Breast epithelium (tissue), 4 donors: ENCODE data around the gene ACVR2B. TPM values are rescaled to one million over a fixed set of nuclear protein-coding genes. Genes with fewer than 3 reads are reported as not detected.

Experiments
- DNase-seq, 2 donors: peaks; one replicate each; pipeline ENCODE4 v3.0.0-alpha.2; 2019; ENCODE audit warnings: low spot score in 2 of 2
- H3K27ac ChIP-seq, 2 donors: fragments of 200-600 bp; sonication (generic) in 1 of 2; one replicate each; pipeline ENCODE4 v1.5.1; 2016 to 2019; ENCODE audit warnings: mild to moderate bottlenecking in 1 of 2
- H3K27me3 ChIP-seq, 2 donors: fragments of 200-600 bp; sonication (generic) in 1 of 2; one replicate each; pipeline versions ENCODE4 v1.5.1 to v1.6.0; 2017 to 2019; ENCODE audit warnings: control low read depth in 1 of 2, mild to moderate bottlenecking in 1 of 2
- H3K36me3 ChIP-seq: fragments of 200-600 bp; one replicate; pipeline ENCODE4 v1.5.1; 2019
- H3K4me1 ChIP-seq, 2 donors: fragments of 200-600 bp; sonication (generic); one replicate each; pipeline ENCODE4 v1.5.1; 2016 to 2019; ENCODE audit warnings: control low read depth in 1 of 2
- H3K4me3 ChIP-seq, 3 donors: fragments of 200-600 bp; sonication (generic); 1 replicate in 2 of 3; 2 replicates in 1 of 3; pipeline ENCODE4 v1.5.1; 2016 to 2019; ENCODE audit warnings: mild to moderate bottlenecking in 3 of 3, moderate library complexity in 2 of 3
- H3K9me3 ChIP-seq, 2 donors: fragments of 200-600 bp; sonication (generic) in 1 of 2; one replicate each; pipeline ENCODE4 v1.5.1; 2016 to 2019; ENCODE audit warnings: control low read depth in 1 of 2
- CTCF ChIP-seq, 3 donors: fragments of 450-650 bp; IDR thresholded peaks; one replicate each; pipeline ENCODE4 v1.5.1; 2016 to 2017; ENCODE audit warnings: antibody characterized with exemption in 3 of 3, mild to moderate bottlenecking in 3 of 3, moderate library complexity in 3 of 3
- POLR2A ChIP-seq: fragments of 450-650 bp; IDR thresholded peaks from one replicate; pipeline ENCODE4 v1.6.1; 2016; ENCODE audit warnings: antibody characterized with exemption, mild to moderate bottlenecking, moderate library complexity
- POLR2AphosphoS5 ChIP-seq, 3 donors: sonication (generic); formaldehyde crosslinking; IDR thresholded peaks; one replicate each; pipeline ENCODE4 v1.6.1; 2017; ENCODE audit warnings: antibody characterized with exemption in 3 of 3
- intact Hi-C: fragments of 100-400 bp; cut with DNase I; formaldehyde crosslinking; loops from one replicate; pipeline ENCODE4 v1.15.1; 2023; ENCODE audit warnings: low total_unique reads
- total RNA-seq, 3 donors: library from RNA; depleted of rRNA; stranded (reverse); fragments of >200 nt; gene quantifications; one replicate each; pipeline ENCODE4 v1.1.0, GENCODE V29; 2016

Gene ACVR2B
- total RNA-seq, 3 donors from 2014 or later = 4.0 to 10.7 (median 10.2) TPM

DNA sequence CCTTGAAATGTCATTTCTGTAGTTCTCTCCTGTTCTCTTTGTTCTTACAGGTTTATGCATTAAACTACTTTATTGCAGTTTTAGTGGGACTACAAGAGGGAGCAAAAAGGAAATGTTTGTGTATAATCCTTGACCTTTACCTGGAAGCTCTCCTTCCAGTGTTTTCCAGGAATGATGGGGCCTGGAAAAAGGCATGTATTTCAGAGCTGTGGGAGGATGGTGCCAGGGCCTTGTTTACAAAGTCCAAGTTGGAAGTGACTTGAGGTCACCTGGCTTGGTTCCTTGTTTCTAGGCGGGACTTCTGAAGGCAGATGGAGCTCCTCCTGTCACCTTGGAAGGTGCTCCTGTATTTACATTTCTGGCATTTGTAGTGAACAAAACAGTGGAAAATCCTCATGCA is 15.1 kb downstream of the ACVR2B start:
- Histone ChIP-seq H3K4me1 (peaks cover 0 to 7% of the 10 kb centered on the region in 2 donors), H3K36me3 (no peaks in the 10 kb centered on the region), H3K27ac (no peak overlapping the region), H3K27me3 (no peaks in the 10 kb centered on the region), H3K9me3 (peaks cover 0 to 9% of the 10 kb centered on the region in 2 donors), H3K4me3 (no peak overlapping the region)
- intact Hi-C loops = no loop called here
- TF ChIP-seq POLR2AphosphoS5 (IDR thresholded peaks at IDR 0.05) (no peak), CTCF (IDR thresholded peaks at IDR 0.05) (no peak), POLR2A (no peak)
- no peak for DNase-seq

DNA sequence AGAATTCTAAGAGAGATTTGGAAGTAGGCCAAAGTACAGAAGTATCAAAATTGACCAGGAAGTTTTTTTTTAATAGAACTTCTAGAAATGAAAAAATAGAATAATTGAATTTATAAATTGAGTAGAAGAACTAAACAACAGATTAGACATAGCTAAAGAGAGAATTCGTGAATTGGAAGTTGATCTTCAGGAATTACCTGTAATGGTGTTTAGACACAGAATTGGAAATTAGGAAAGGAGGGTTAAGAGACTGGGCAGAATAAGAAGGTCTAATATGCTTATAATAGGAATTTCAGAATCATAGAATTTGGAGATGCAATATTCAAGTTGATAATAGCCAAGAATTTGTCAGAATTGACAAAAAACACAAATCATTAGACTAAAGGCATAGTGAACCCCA is 16.2 kb downstream of the ACVR2B start:
- no peaks in the 10 kb centered on the region for H3K27me3 ChIP-seq
- TF ChIP-seq POLR2A = no peak
- TF ChIP-seq CTCF (IDR thresholded peaks at IDR 0.05) = no peak
- TF ChIP-seq POLR2AphosphoS5 (IDR thresholded peaks at IDR 0.05) = no peak
- peaks cover 0 to 9% of the 10 kb centered on the region in 2 donors for H3K9me3 ChIP-seq
- H3K4me1 ChIP-seq = peaks cover 0 to 7% of the 10 kb centered on the region in 2 donors
- intact Hi-C loops = loop anchor here (10.0 kb wide), 1 partner anchor 125 kb away; the partner anchor contains the start of gene XYLB
- no peaks in the 10 kb centered on the region for H3K36me3 ChIP-seq
- no peak overlapping the region for H3K27ac ChIP-seq
- no peak for DNase-seq
- H3K4me3 ChIP-seq = no peak overlapping the region

GRCh38 chr3:38471260-38471857 is 17.7 kb downstream of the ACVR2B start:
- DNase-seq = no peak
- H3K36me3 ChIP-seq = no peaks in the 10 kb centered on the region
- H3K4me1 ChIP-seq = peaks cover 0 to 7% of the 10 kb centered on the region in 2 donors
- H3K4me3 ChIP-seq = no peak overlapping the region
- H3K27ac ChIP-seq = no peak overlapping the region
- H3K27me3 ChIP-seq = no peaks in the 10 kb centered on the region
- peaks cover 0 to 9% of the 10 kb centered on the region in 2 donors for H3K9me3 ChIP-seq
- TF ChIP-seq POLR2AphosphoS5 (IDR thresholded peaks at IDR 0.05) (no peak), CTCF (IDR thresholded peaks at IDR 0.05) (no peak), POLR2A (no peak)
- intact Hi-C loops = loop anchor here (10.0 kb wide), 1 partner anchor 127 kb away; the partner anchor contains the start of gene XYLB

DNA sequence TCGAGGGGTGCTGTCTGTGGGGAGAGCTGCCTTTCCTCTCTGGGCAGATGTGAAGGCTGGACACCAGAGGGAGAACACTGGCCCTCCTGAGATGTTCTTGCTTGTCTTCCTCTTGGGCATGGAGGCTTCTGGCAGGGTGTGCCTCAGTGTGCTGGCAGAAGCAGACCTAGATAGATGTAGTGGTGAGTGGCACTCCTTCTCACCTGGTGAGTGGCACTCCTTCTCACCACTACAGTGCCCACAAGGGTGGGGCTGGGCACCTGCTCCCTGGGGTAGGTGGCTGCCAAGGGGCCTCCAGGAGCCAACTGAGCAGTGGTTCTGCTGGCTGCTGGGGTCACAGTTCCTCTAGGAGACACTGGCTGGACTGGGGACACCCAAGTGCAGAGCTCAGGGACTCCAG is 18.7 kb downstream of the ACVR2B start:
- Histone ChIP-seq H3K4me3 (no peak overlapping the region), H3K27ac (no peak overlapping the region), H3K27me3 (no peaks in the 10 kb centered on the region), H3K36me3 (no peaks in the 10 kb centered on the region), H3K4me1 (peaks cover 0 to 7% of the 10 kb centered on the region in 2 donors), H3K9me3 (peaks cover 0 to 9% of the 10 kb centered on the region in 2 donors)
- DNase-seq = no peak
- intact Hi-C loops = loop anchor here (10.0 kb wide), 1 partner anchor 128 kb away; the partner anchor contains the start of gene XYLB
- TF ChIP-seq POLR2AphosphoS5 (IDR thresholded peaks at IDR 0.05) (no peak), POLR2A (no peak), CTCF (IDR thresholded peaks at IDR 0.05) (no peak)

- intact Hi-C loops = loop anchor here (10.0 kb wide), 1 partner anchor 128 kb away; the partner anchor contains the start of gene XYLB
- no peak for DNase-seq
Measured at GRCh38 chr3:38473229-38473628, 19.5 kb downstream of the ACVR2B start.

More at GRCh38 chr3:38473229-38473628, 19.5 kb downstream of the ACVR2B start:
- Histone ChIP-seq H3K36me3 (no peaks in the 10 kb centered on the region), H3K4me3 (no peak overlapping the region), H3K27me3 (no peaks in the 10 kb centered on the region), H3K9me3 (peaks cover 0 to 9% of the 10 kb centered on the region in 2 donors), H3K4me1 (peaks cover 0 to 7% of the 10 kb centered on the region in 2 donors), H3K27ac (no peak overlapping the region)
- TF ChIP-seq POLR2A = no peak
- no peak for TF ChIP-seq CTCF (IDR thresholded peaks at IDR 0.05)
- TF ChIP-seq POLR2AphosphoS5 (IDR thresholded peaks at IDR 0.05) = no peak
